ENCODE data around the gene LYPD6B.

LYPD6B gene

GRCh38 chr2:149080971-149081370, 42.5 kb downstream of the LYPD6B start:
- no peak for DNase-seq

DNA sequence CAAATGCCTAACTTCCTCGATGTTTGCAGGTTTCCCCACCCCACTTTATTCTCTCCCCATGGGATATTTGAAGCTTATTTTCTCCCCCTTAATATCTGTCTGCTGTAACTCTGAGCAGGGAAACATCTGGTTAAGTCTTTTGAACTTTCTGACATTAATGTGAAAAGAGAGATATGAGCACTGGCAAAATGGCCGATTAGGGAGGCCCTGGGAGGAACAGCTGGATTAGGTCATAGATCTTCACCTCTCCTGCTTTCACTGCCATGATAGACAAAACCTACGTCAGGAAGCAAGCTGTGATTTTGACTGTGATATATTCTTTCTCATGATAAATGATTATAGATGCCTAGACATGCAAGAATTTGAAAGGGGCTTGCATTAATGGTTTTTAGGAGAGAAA, 43.6 kb downstream of the LYPD6B start:
- no peak for DNase-seq

GRCh38 chr2:149082735-149083134, 44.2 kb downstream of the LYPD6B start:
- no peak for DNase-seq

DNA sequence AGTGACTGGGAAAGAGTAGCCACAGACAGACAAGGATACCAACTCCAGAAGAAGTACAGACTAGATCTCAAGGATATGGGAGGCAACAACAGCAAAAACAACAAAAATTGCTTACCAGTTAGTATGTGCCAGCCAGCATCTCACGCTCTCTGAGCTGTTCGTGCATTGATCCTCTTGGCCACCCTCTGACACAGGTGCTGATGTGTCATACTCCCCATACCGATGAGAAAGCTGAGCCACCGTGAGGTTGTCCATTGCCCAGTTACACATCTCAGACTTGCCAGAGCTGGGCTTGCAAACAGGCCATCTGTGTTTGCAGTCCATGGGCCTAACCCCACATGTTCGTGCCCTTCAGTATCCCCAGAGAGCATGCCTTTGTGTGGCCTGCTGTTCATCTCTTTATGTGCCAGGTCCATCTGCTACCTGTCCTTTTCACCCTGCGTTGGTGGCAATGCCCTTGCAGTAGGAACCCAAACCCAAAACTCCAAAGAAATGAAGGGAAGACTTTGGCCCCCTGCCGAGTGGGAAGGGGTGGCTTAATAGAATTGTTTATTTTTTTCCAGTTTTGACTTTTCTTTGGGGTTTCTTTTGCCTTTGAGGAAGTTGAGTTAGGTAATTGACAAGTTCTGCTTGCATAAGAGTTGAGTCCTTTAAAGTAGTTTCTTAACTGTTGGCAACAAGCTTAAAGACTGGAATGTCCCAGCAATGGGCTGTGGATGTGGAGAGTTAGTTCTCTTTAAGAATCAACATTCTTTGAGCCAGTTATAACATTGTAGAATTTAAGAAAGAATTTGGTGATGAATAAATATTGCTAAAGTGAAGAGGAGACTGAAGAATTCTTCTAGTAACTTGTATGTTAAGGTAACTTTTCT, 46.7 kb downstream of the LYPD6B start:
- DNase-seq: peak; percentile 38 to 56

DNA sequence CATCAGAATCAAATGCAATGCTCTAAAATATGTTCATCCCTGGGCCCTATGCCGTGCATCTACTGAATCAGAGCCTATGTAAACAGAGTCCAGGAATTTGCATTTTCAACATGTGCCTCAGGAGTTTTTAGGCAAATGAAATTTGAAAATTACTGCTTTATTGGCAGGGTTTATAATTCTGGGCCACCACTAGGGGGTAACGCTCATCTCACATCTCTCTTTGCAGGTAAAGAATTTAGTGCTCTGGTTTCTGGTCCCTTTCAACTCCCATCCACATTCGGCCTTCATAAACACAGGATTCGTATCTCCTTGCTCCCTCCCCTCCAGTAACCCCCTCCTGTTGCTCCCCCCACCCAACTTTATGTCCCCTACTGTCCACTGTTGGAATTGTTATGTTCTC, 49.3 kb downstream of the LYPD6B start:
- peak; percentile 47 to 54 for DNase-seq

DNA sequence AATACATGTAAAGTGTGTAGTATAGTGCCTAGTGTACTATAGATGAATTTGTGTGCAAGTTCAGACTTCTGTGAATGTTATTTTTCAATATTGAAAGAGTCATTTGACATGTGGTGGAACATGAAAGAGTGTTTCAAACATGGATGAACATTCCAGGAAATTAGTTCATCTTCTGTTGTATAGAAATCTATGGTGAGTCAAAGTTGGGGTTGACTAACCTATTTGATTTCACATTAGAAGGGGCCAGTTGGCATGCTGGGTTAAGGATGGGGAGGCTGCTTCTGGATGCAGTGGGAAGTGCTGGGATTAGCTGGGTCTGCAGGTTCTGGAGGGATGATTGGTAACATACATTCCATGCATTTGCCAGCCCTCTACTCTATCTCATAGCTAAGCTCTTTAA, 50.6 kb downstream of the LYPD6B start:
- DNase-seq: no peak

DNA sequence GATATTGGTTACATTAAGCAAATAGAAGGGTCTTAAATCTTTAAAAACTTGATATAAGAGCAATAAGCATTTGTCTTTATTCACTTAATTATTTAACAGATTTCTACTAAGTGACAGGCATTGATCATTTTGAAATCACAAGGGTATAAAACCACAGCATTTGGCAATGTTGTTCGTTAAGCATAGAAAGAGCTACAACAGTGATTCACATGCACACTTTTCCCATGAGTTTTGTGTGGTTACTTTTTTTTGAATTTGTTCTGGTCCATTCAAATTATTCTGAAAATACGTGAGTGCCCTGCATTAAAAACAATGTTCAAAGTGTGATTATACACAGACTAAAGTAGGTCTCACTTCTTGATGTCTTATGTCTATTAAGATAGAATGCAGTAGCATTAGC, 52.2 kb downstream of the LYPD6B start:
- no peak for DNase-seq

DNA sequence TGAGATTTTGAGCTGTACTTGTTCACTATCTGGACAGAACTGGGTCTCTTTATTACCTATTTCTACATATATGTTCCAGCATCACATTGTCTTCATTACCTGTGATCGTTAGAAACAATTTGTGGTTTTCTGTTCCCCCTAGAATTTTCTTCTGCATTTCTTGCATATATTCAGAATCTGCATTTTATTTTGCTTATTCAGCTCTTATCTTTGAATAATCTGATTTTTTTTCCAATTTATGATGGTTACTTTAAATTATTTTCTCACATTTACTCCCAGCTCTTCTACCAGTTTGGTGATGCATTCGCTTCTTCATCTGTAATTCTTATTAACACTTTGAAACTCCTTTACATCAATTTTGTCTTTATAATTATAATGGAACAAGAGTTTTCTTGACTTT, 55.1 kb downstream of the LYPD6B start:
- no peak for DNase-seq

DNA sequence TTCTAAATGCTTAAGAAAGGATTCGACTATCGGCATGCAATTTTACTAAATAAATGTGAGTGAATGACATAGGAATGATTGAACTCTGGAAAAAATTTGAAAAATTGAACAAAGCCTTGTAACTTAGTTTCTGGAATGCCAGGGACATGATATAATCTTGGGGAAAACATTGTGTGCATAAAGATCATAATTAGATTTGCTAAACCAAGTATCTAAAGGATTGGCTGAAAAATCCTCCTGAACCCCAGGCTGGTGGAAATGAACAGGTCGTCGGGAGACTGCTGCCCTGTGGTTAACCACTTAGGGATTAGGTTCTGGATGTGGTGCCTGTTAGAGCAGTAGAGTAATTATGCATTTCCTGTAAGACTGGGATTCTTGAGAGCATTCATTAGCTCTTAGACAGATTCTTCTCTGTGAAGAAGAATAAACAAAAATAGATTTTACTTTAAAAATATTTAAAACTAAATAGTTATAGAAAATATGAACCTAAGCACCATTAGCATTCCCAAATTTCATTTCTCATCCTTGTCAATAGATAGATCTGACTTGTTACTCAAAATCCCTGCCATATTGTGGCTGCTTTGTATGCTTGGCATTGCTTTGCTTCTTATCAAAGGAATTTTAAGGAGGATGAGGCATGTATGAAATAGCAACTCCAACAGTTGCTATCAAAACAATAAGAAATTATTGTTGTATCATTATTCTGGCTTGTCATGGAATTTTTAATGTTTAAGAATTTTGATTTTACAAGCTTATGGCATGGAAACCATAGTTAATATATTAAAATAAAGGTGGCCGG, 55.9 kb downstream of the LYPD6B start:
- DNase-seq: no peak

DNA sequence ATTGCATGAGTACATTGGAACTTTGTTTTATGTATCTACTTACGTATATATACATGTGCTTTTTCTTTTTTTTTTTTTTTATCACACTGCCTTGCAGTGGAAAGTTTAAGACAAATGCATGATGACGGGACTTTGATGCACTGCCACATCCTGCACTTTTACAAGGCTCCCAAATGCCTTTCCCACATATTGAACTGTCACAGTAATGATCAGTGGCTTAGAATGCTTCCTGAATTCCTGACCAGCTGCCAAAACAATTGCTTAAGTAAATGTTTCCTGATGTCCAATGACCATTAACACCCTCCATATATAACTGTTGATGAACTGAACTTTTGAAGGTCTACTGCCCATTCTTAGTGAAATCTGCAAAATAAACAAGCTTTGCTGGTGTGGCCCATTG, 60.2 kb downstream of the LYPD6B start:
- no peak for DNase-seq

DNA sequence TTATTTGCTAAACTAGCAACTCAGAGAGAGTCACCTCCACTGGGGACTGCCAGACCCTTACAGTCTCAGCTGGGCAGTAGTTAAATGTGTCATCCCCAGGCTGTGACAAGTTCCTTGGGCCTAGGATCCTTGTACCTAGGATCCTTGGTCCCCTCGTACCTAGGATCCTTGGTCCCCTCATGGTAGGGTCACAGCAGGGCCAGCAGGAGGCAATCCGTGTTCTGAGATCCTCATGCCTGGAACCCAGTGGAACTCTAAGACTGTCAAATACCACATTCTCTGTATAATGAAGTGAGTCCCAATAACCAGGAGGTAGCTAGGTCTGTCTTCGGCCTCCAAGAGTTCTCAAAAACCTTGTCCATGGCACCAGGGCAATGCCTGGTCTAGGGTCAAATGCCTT, 60.8 kb downstream of the LYPD6B start:
- no peak for DNase-seq

GRCh38 chr2:149100739-149101699, 62.5 kb downstream of the LYPD6B start:
- no peak for DNase-seq

DNA sequence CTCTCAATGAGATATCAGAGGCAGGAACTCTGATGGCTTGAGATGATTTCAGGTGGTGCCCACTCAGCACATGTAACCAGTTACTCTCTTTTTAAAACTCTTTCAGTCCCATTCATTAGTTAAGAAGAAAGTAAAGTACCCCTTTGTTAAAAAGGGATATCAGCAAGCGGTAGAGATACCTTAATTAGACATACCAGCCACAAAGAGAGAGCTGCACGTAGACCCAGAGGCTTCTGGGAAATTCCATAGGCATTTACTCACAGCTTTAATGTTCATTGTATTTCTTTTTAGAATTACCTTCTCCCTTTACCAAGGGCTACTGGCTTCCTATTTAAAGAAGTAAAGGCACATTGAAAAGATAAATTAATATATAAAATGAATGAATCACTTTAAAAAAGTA, 63.3 kb downstream of the LYPD6B start:
- no peak for DNase-seq

DNA sequence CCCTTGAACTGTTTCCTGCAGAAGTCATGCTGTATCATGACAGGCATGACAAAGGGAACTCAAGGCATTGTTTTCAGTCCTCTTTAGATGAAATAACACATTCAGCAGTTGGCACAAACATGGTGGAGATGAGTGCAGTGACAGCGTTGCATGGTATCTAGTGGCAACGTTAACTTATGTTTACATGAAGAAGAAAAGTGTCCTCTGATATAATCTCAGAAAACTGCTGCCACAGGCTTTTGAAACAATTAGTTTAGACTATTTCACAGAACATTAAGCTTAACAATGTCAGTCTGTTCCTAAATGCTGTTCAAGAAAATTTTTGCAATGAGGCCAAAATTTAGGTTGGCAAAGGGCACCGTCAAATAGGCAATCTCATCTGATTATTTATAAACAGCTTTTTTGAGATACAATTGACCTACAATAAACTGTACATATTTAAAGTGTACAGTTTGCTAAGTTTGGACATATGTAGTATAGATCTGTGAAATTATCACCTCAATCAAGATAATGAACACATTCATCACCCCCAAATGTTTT, 64.7 kb downstream of the LYPD6B start:
- no peak for DNase-seq

- DNase-seq: no peak
Observed at GRCh38 chr2:149104221-149104620, 65.7 kb downstream of the LYPD6B start.

- no peak for DNase-seq
Observed at GRCh38 chr2:149112068-149112467, 73.6 kb downstream of the LYPD6B start.

DNA sequence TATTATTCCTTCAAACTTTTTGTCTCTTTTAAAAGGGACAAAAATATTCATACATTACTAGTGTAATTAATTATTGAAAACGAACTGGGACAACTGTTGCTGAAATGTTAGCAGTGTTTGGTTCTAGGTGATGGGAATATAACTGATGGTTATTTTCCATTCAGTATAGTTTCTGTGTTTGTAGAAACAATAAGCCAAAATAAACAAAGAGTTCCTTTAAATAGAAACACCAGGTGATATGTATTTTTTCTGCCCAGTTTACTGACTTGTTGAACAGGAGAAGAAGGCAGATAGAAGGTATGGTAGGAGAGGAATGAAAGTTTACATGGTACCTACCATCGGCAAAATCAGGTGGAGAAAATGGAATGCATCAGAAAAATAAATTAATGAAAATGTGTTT, 74.2 kb downstream of the LYPD6B start:
- DNase-seq: no peak

DNA sequence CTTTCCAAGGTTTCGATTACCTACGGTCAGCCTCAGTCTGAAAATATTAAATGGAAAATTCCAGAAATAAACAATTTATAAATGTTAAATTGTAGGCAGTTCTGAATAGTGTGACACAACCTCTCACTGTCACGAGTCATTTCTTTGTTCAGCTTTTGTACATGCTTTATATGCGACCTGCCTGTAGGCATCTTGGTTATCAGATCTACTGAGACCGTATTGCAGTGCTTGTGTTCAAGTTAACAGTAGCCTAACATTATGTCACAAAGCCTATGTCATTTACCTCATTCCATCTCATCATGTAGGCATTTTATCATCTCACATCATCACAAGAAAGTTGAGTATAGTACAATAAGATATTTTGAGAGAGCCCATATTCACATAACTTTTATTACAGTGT, 77.3 kb downstream of the LYPD6B start:
- DNase-seq: no peak

GRCh38 chr2:149119368-149119767, 80.9 kb downstream of the LYPD6B start:
- DNase-seq: no peak

DNA sequence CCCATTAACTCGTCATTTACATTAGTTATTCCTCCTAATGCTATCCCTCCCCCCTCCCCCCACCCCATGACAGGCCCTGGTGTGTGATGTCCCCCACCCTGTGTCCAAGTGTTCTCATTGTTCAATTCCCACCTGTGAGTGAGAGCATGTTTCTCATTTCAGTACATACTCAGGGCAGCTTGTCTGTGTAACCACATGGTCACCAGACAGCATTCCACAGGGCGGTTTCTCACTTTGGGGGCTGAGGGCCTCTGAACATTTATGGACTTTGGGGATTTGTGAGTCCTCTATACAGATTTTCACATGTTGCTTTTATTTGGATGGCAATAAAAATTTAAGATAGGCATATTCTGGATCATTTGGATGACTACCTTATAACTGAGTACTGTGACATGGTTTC, 84.0 kb downstream of the LYPD6B start:
- no peak for DNase-seq

- DNase-seq: no peak
Observed at GRCh38 chr2:149125031-149125725, 86.7 kb downstream of the LYPD6B start.

DNA sequence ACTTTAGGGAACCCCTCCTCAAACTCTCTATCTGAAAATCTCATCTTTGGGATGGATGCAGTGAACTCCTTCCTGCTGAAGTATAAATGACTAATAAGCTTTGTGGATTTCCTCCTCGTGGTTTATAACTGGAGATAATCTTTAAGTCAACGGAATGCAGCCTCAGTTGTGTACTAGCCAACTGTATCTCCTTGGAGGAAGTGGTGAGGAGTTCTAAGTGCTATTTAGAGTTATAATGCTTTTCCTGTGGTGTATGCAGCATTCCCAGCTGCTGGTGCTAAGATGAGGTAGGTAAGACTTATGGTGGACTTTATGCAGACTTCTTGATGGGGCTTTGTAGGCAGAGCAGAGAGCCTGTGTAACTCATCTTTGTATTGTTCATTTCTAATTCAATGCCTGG, 90.9 kb downstream of the LYPD6B start:
- peak; percentile 99 for DNase-seq
